IPS DF 6.9 (cell line): Measurements from ENCODE around the gene TVP23B.
"Not testable (repeated sequence)": the region's sequence is repeated elsewhere in the genome, so short reads cannot be mapped to it uniquely, and the experiment has no call there.

Experiments used
- DNase-seq: peaks from one replicate; pipeline ENCODE4 v3.0.0-alpha.2; 2013; ENCODE audit warnings: low read depth, low spot score
- H3K27ac ChIP-seq: one replicate; pipeline ENCODE4 v1.5.1; 2013; ENCODE audit warnings: low read length, control low read depth
- H3K27me3 ChIP-seq: 2 replicates; pipeline ENCODE4 v1.6.1; 2013; ENCODE audit warnings: mild to moderate bottlenecking, low read length; ENCODE audit not compliant: control insufficient read depth, insufficient read depth
- H3K36me3 ChIP-seq: 2 replicates; pipeline ENCODE4 v1.6.1; 2013; ENCODE audit warnings: low read length; ENCODE audit not compliant: control insufficient read depth, insufficient read depth
- H3K4me1 ChIP-seq: 2 replicates; pipeline ENCODE4 v1.6.1; 2013; ENCODE audit warnings: low read length; ENCODE audit not compliant: control insufficient read depth, insufficient read depth
- H3K4me3 ChIP-seq: 2 replicates; pipeline ENCODE4 v1.5.1; 2013; ENCODE audit warnings: mild to moderate bottlenecking, low read length
- H3K9me3 ChIP-seq: 2 replicates; pipeline ENCODE4 v1.6.1; 2013; ENCODE audit warnings: low read length, inconsistent platforms; ENCODE audit not compliant: control insufficient read depth, insufficient read depth
- WGBS: extraction: QIAGEN DNeasy Blood & Tissue Kit; methylation state at CpG from one replicate; pipeline ENCODE4 v1.1.7; 2013; ENCODE audit warnings: mixed read lengths, missing lambda C conversion rate; ENCODE audit not compliant: insufficient read length, insufficient coverage; 5-methylcytosine and 5-hydroxymethylcytosine counted together

Gene TVP23B

DNA sequence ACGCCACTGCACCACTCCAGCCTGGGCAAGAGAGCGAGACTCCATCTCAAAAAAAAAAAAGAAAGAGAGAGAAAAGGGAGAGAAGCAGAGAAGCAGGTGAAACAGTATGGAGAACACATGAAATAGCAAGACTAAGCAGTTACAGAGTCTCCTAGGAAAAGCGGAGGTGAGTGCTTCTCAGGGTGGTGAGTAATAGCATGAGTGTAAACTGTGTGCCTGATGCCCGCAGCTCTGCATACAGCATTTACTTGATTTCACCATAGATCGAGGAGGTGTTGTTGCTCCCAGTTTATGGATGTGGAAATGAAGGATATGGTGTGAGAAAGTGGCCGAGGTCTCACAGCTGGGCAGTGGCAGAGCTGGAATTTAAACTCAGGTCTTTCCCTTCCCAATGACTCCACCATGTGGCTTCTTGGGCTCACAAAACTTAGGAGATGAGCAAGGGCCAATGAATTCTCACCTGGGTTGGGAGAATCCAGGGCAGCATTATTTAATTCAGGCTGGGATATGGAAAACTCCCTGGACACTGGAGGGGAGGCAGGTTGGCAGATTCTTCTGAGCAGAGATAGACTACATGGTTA, 27.1 kb upstream of the TVP23B start:
- not testable (repeated sequence) for DNase-seq, H3K27ac ChIP-seq, H3K9me3 ChIP-seq, H3K4me1 ChIP-seq, H3K27me3 ChIP-seq, H3K4me3 ChIP-seq, H3K36me3 ChIP-seq
- no CpG with 5 or more reads among the region's 6 CpGs for WGBS

DNA sequence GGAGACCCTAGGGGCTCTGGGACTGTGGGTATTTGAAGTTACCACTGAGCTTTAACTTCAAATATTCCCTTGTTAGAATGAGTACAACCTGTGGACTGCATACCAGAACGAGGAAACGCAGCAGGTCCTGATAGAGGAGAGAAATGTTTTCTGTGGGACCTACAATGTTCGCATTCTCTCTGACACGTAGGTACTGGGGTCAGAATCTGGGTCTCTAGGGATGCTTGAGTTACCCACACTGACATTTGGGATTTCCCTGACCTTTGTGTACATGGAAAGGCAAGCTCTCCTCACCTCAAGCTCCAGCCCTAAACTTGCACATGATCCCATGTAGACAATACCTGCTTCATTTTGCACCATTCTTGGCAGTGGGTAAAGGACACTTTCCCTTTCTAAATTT, 25.0 kb upstream of the TVP23B start:
- not testable (repeated sequence) for H3K4me3 ChIP-seq, DNase-seq, H3K27ac ChIP-seq, H3K9me3 ChIP-seq, H3K27me3 ChIP-seq, H3K4me1 ChIP-seq, H3K36me3 ChIP-seq
- no CpG with 5 or more reads among the region's 4 CpGs for WGBS

DNA sequence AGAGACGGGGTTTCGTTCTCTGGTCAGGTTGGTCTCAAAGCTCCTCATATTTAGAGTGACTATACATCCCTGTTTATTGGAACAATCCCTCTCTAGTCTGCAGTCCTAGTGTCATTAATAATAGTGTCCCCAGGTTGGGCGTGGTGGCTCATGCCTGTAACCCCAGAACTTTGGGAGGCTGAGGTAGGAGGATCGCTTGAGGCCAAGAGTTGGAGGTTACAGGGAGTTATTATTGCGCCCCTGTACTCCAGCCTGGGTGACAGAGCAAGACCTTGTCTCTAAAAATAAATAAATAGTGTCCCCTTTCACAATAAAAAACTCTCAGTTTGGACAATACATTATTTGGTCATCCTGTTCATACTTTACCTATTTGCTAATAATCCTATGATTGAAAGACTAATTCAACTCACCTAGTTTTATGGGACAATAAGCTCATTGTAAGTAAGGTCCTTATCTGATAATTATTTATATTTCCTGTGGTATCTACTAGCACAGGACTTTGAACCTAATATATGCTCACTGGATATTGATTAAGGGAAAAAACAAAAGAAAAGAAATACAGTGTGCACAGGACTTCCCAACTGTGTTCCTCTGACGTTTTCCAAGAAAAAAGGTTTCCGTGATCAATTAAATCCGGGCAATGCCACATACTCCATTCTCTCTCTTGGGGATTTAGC, 23.5 kb upstream of the TVP23B start:
- H3K4me1 ChIP-seq, H3K9me3 ChIP-seq, H3K27ac ChIP-seq, H3K4me3 ChIP-seq, H3K27me3 ChIP-seq, DNase-seq, H3K36me3 ChIP-seq: not testable (repeated sequence)
- no CpG with 5 or more reads among the region's 8 CpGs for WGBS

- not testable (repeated sequence) for H3K27ac ChIP-seq, H3K4me1 ChIP-seq, DNase-seq, H3K9me3 ChIP-seq, H3K27me3 ChIP-seq, H3K4me3 ChIP-seq, H3K36me3 ChIP-seq
- no CpG with 5 or more reads among the region's 6 CpGs for WGBS
These were observed 22.6 kb upstream of the TVP23B start for GRCh38 chr17:18758344-18758743.

DNA sequence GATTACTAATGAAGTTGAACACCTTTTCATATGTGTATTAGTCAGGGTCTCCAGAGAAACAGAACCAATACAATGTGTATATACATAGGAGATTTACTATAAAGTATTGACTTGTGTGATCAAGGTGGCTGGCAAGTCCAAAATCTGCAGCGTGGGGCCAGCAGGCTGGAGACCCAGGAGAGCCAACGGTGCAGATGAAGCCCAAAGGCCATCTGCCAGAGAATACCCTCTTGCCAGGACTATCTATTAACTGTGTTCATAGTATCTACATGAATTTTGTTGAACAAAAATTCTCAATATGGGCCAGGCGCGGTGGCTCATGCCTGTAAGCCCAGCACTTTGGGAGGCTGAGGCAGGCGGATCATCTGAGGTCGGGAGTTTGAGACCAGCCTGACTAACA, 20.8 kb upstream of the TVP23B start:
- not testable (repeated sequence) for H3K4me3 ChIP-seq, DNase-seq, H3K36me3 ChIP-seq, H3K27ac ChIP-seq, H3K27me3 ChIP-seq, H3K9me3 ChIP-seq, H3K4me1 ChIP-seq
- WGBS, result no CpG with 5 or more reads among the region's 6 CpGs

GRCh38 chr17:18770572-18770971, 10.4 kb upstream of the TVP23B start:
- DNase-seq, H3K36me3 ChIP-seq, H3K4me1 ChIP-seq, H3K27ac ChIP-seq, H3K27me3 ChIP-seq, H3K4me3 ChIP-seq, H3K9me3 ChIP-seq: not testable (repeated sequence)
- WGBS, result no CpG with 5 or more reads among the region's 4 CpGs

DNA sequence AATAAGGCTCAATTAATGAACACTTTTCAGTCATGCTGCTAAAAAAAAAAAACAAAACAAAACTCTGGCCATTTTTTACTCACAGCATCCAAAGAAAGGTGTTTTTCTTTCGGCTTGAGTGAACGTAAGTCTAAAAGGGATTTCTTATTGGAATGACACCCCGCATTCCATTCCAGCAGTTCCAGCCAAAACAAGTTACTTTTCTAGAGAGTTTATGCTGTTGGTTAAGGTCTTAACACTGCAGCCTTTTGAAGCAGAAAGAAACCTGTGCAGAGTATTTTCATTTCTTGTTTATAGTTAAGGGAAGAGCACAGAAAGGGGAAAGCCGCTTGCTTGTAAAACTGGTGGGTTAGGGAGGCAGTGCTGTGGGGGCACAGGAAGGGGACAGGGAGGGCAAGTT, 9.9 kb upstream of the TVP23B start:
- not testable (repeated sequence) for H3K9me3 ChIP-seq, H3K4me1 ChIP-seq, DNase-seq, H3K4me3 ChIP-seq, H3K36me3 ChIP-seq, H3K27me3 ChIP-seq, H3K27ac ChIP-seq
- WGBS, result no CpG with 5 or more reads among the region's 4 CpGs

DNA sequence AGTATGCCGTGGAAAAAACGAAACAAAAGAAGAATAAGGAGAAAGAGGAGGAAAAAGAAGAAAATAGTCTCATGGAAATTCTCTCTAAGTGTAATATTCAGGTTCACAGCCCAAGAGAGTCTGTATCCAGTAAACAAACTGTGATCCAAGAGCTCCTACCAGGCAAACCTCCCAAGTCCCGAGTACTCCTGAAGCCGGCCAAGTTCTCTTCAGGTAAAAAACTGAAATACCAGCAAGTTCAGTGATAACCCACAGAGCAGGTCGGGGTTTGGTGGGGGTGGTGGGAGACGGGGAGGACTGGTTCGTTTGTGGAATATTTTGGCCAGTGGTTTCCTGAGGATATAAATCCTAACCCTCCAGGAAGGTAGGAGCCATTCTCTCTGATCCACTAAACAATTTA, 8.5 kb upstream of the TVP23B start:
- Histone ChIP-seq H3K27me3 (no peaks in the 10 kb centered on the region), H3K9me3 (no peaks in the 10 kb centered on the region), H3K4me1 (0 out of 2 replicates have a peak, but pooled peaks cover 2% of the 10 kb centered on the region), H3K4me3 (no peak overlapping the region), H3K27ac (no peak overlapping the region), H3K36me3 (no peaks in the 10 kb centered on the region)
- no peak for DNase-seq
- whole genome bisulfite sequencing, result no CpG with 5 or more reads among the region's 7 CpGs

DNA sequence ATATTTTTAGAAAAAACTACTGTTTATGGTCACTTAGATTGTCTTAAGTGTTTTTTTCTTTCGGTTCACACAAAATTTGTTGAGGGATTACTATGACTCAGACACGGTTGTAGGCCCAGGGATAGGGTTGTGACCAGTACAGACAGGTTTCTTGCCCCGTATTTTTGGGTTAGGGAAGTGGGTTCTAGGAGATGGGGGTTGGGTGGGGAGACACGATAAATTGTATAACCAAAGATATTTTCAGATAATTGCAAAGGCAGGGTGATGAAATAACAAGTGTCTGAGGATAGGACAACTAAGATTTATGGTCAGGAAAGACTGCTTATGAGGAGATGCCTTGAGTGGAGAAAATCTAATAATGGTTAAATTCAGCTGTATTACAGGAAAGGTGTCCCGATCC, 822 bp downstream of the TVP23B start:
- DNase-seq, H3K4me3 ChIP-seq, H3K36me3 ChIP-seq, H3K27me3 ChIP-seq, H3K4me1 ChIP-seq, H3K9me3 ChIP-seq, H3K27ac ChIP-seq: not testable (repeated sequence)
- no CpG with 5 or more reads among the region's 5 CpGs for WGBS

DNA sequence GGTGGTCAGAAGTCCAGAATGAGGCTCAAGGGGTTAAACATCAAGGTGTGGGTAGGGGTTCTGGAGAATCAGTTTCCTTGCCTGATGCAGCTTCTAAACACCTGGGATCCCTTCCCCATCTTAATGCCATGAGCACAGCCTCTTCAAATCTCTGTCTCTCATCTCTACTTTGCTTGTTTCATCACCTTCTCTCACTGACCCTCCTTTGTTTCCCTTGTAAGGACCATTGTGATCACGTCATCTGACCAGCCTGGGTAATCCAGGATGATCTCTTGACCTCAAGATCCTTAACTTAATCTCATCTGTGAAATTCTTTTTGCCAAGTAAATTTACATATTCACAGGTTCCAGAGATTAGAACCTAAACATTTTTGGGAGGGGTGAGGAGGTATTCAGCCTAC, 5.0 kb downstream of the TVP23B start:
- H3K36me3 ChIP-seq, H3K27me3 ChIP-seq, DNase-seq, H3K9me3 ChIP-seq, H3K4me3 ChIP-seq, H3K27ac ChIP-seq, H3K4me1 ChIP-seq: not testable (repeated sequence)
- no CpG with 5 or more reads among the region's 1 CpG for WGBS

DNA sequence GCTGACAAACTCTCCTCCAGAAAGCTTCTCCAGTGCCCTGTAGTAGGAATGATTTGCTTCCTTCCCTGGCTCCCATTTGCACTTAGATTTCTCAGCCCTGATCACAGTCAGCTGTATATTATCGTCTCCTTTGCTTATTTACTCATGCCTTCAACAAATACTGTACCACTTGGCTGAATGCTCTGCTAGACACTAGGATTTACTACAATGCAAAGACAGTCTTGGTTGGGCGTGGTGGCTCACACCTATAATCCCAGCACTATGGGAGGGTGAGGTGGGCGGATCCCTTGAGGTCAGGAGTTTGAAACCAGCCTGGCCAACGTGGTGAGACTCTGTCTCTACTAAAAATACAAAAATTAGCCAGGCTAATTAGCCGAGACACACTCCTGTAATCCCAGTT, 5.9 kb downstream of the TVP23B start:
- H3K36me3 ChIP-seq, DNase-seq, H3K9me3 ChIP-seq, H3K27ac ChIP-seq, H3K27me3 ChIP-seq, H3K4me3 ChIP-seq, H3K4me1 ChIP-seq: not testable (repeated sequence)
- WGBS, result no CpG with 5 or more reads among the region's 5 CpGs
